HL-60 (cell line): ENCODE measurements around the gene KCTD15.

Source experiments
- DNase-seq, 2 experiments: peaks; one replicate each; pipeline ENCODE4 v3.0.0-alpha.2; 2010 to 2020; ENCODE audit warnings: low read depth in 1 of 2, low spot score in 1 of 2
- H3K27ac ChIP-seq: fragments of 250-450 bp; sonication (Bioruptor Pico); replicated peaks from 2 replicates; pipeline ENCODE4 v1.5.1; 2020; ENCODE audit warnings: mild to moderate bottlenecking, moderate library complexity
- H3K27me3 ChIP-seq: fragments of 250-450 bp; sonication (Bioruptor Pico); 2 replicates; pipeline ENCODE4 v1.5.1; 2021; ENCODE audit warnings: mild to moderate bottlenecking, moderate library complexity; ENCODE audit not compliant: insufficient read depth, poor library complexity, severe bottlenecking
- H3K4me3 ChIP-seq: replicated peaks from 2 replicates; pipeline ENCODE4 v1.5.1; 2011; ENCODE audit warnings: mild to moderate bottlenecking, control low read depth, low read length; ENCODE audit not compliant: insufficient read depth
- CTCF ChIP-seq: IDR thresholded peaks from one replicate; pipeline ENCODE4 v1.5.1; 2011; ENCODE audit warnings: low read length, control low read depth, inconsistent platforms; ENCODE audit not compliant: insufficient read depth
- GABPA ChIP-seq: IDR thresholded peaks from 2 replicates; pipeline ENCODE4 v1.6.1; 2012; ENCODE audit warnings: low read depth
- POLR2AphosphoS5 ChIP-seq: IDR thresholded peaks from 2 replicates; pipeline ENCODE4 v1.6.1; 2012; ENCODE audit warnings: low read depth
- REST ChIP-seq: IDR thresholded peaks from 2 replicates; pipeline ENCODE4 v1.6.1; 2012; ENCODE audit warnings: low read depth; ENCODE audit not compliant: insufficient replicate concordance
- SPI1 ChIP-seq: IDR thresholded peaks from 2 replicates; pipeline ENCODE4 v1.6.1; 2012; ENCODE audit warnings: low read depth, mild to moderate bottlenecking, borderline replicate concordance

Gene KCTD15

GRCh38 chr19:33861950-33862349 lies 65.3 kb downstream of the KCTD15 start:
- no peak overlapping the region for H3K27ac ChIP-seq
- DNase-seq = no peak
- no peak overlapping the region for H3K4me3 ChIP-seq
- no peak for TF ChIP-seq SPI1
- TF ChIP-seq REST = no peak
- TF ChIP-seq POLR2AphosphoS5 = no peak
- TF ChIP-seq GABPA = no peak
- no peaks in the 10 kb centered on the region for H3K27me3 ChIP-seq

GRCh38 chr19:33862981-33863380 lies 66.3 kb downstream of the KCTD15 start:
- Histone ChIP-seq H3K27me3 (no peaks in the 10 kb centered on the region), H3K27ac (no peak overlapping the region), H3K4me3 (no peak overlapping the region)
- TF ChIP-seq SPI1 (no peak), REST (no peak), POLR2AphosphoS5 (no peak), GABPA (no peak), CTCF (no peak)
- DNase-seq = no peak

- Histone ChIP-seq H3K27me3 (no peaks in the 10 kb centered on the region), H3K27ac (no peak overlapping the region), H3K4me3 (no peak overlapping the region)
- TF ChIP-seq REST (no peak), SPI1 (no peak), CTCF (no peak), POLR2AphosphoS5 (no peak), GABPA (no peak)
- no peak for DNase-seq
Measured at GRCh38 chr19:33863436-33863835, 66.8 kb downstream of the KCTD15 start.

GRCh38 chr19:33864311-33864850 lies 67.7 kb downstream of the KCTD15 start:
- H3K27ac ChIP-seq = no peak overlapping the region
- no peak for DNase-seq
- H3K4me3 ChIP-seq = no peak overlapping the region
- TF ChIP-seq GABPA (no peak), REST (no peak), POLR2AphosphoS5 (no peak), CTCF (no peak), SPI1 (no peak)
- H3K27me3 ChIP-seq = no peaks in the 10 kb centered on the region
